KBM-7 (cell line): ENCODE measurements around the gene DCDC2.
"Not testable (repeated sequence)": the region's sequence is repeated elsewhere in the genome, so short reads cannot be mapped to it uniquely, and the experiment has no call there.

Experiments
- DNase-seq: peaks from one replicate; pipeline ENCODE4 v3.0.0-alpha.2; 2015
- in situ Hi-C: fragments of 300-500 bp; cut with MboI; formaldehyde crosslinking; loops from 2 replicates; pipeline ENCODE4 v1.14.3; 2020; ENCODE audit warnings: low sequenced_read_pairs, low pct_unique_long_range_greater_than_20kb, mixed read lengths

DCDC2 gene

DNA sequence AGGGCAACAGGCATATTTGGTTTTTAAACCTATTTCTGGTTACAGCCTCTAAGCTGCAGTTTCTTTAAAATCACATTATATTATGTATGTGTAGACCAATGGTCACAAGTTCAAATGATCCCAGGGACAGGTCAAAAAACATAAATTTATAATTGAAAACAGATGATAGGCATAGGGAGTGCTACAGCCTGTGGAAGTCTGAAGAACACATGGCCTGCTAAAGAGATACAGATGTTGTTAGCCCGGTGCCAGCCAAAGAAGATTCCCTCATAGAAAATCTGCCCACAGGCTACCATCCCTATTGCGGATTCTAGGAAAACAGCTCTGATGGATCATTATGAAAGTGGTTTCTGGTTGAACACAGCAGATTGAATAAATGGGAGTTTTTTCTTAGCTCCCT is 166.5 kb downstream of the DCDC2 start:
- in situ Hi-C loops, result no loop called here
- no peak for DNase-seq

DNA sequence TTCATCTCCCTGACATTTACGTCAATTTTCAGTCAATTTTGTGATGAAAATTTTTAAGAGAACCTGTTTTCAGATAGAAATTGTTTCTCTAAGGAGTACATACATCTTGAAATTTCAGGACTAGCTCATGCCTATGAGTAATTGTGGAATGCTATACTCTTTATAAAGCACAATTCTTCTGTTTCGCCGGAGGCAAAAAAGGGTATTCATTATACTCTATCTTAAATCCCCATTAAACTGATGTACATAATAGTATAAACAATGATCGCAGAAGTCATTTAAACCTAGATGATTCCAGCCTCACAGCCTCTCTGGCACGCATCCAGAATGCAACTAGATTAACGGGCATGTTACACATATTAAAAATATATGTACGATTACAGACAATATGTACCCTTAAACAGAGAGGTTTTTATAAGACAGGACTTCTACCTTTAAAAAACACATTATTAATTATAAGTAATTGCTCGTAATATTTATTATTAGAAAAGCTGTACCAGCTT is 169.2 kb downstream of the DCDC2 start:
- no peak for DNase-seq
- in situ Hi-C loops, result no loop called here

DNA sequence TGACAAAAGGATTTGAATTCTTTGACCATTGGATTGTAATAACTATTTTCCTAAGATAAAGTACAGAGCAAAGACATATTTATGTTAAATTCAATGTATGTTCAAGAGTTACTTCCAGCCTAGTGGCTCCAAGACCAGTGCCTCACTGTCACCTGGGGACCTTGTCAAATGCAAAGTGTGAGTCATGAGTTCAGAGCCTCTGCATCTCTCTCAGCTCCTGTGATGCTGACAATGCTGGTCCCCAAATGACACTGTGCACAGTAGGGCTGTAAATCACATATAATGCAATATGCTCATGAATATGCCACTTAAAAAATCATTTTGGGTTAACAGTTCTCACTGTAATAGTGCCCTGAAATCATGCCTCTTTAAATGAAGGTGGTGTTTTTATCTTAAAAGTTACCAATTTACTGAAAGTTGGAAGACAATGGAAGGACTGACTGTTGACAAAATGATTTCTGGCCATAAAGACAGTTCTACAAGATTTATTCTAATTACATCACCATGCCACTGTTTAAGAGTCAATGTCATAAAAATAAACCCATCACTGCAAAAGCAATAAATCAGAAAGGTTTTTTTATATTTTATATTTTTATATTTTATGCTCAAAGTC is 169.8 kb downstream of the DCDC2 start:
- DNase-seq, result no peak
- in situ Hi-C loops, result no loop called here

DNA sequence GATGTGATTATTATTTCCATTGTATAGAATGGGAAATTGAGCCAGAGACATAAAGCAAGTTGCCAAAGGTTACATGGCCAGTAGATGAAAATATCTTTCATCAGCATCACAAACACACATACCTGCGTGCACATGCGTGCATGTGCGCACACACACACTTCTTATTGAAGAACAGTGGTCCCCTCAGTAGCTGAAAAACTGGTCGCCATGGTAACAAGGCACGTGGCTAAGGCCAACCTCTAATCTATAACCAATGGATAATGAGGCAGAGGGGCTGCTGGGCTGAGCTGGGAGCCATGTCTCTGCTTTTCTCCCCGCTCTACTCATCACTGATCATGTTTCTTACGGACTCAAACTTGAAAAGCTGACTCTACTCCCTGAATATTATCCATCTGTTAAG is 171.5 kb downstream of the DCDC2 start:
- in situ Hi-C loops, result no loop called here
- DNase-seq, result no peak

DNA sequence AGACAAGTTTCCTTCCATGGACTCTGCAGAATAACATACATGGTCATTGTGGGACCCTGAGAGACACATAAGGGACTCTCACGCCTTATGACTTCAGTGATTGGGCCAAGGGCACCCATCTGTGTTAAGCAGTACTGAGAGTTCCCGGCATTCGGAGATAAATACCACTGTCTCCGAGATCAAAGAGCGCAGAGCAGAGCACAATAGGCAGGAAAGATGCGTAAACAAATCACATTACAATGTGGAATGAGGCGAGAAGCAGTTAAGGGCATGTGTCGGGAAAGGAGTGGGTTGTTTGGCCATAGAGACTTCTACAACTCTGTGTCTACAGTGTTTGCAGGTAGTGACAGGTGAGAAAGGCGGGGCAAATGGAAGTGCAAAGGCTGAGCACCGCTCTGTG is 174.3 kb downstream of the DCDC2 start:
- in situ Hi-C loops, result no loop called here
- DNase-seq, result no peak

DNA sequence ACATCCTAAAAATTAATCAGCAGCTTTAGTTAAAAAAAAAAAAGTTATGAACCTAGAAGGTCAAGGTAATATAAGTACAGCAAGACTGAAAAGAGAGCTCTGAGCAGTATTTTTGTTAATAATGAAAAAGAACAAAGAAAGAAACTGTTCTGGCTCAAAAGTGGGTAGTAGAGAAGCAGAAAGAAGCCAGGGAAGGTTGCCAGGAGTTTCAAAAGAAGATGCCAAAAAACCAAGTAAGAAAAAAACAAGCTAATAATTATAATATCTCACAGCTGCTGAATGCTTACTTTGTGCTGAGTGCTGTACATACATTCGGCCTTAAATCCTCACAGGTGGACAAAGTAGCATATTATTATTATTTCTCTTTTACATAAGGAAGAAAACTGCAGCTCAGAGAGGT is 200.0 kb downstream of the DCDC2 start:
- DNase-seq, result no peak
- in situ Hi-C loops, result no loop called here

DNA sequence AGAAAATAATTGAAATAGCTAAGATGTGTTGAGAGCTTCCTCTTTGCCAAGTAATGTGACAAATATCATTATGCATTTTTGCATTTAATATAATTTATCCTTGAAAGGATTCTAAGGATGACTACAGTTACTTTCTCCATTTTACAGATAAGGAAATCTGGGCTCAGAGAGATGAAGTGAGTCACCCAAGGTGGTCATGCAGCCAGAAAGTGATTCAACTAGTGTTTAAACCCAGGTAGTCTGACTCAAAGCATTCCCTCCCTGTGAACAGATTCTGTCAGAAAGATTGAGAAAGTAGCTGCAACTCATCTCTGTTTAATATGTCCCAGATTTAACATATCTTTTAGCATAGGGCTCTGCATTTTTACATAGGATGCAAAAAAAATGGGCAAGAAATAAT is 203.7 kb downstream of the DCDC2 start:
- no peak for DNase-seq
- in situ Hi-C loops, result no loop called here

DNA sequence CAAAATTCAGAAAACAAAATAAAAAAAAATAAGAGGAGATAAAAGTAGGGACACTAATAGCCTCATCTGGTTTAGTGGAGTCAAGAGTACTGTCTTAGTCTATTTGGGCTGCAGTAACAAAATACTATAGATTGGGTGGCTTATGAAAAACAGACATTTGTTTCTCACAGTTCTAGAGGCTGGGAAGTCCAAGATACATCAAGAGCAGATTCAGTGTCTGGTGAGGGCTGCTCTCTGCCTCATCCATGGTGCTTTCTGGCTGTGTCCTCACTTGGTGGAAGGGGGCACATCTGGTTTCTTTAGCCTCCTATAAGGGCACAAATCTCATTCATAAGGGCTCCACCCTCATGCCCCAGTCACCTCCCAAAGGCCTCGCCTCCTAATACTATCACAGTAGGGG is 205.8 kb downstream of the DCDC2 start:
- DNase-seq, result no peak
- in situ Hi-C loops, result no loop called here

DNA sequence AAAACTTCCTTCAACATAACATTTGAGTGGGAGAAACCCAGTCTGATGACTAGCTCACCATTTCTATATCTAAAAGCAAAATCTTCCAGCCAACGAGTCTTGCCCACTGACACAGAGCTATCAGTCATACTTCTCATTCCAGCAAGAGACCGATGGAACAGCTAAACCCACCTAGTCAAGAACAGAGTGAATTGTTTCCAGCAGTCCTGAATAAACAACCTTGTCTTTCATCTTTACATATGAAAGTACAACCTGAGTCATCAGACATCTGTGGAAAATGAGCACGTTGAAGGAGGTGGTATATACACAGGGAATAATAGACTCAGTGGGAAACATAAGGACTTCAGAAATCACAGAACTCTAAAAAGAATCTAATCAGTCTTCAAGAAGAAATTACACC is 208.0 kb downstream of the DCDC2 start:
- no peak for DNase-seq
- in situ Hi-C loops, result no loop called here

DNA sequence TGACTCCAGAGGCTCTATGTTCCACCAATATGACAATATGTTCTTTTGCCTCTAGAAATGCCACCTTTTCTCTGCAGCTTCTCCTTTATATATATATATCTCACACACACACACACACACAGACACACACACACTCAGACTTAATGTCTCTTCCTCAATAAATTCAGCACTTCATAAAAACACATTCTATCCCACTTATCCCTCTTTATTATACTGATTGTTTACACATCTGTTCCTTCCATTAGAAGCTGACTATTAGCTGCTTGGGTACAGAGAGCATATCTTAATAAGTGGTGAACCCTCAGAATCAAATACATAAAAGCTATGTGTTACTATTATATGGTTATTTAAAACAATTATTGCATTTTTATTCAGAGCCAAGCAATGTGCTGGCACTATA is 208.6 kb downstream of the DCDC2 start:
- DNase-seq, result no peak
- in situ Hi-C loops, result no loop called here

DNA sequence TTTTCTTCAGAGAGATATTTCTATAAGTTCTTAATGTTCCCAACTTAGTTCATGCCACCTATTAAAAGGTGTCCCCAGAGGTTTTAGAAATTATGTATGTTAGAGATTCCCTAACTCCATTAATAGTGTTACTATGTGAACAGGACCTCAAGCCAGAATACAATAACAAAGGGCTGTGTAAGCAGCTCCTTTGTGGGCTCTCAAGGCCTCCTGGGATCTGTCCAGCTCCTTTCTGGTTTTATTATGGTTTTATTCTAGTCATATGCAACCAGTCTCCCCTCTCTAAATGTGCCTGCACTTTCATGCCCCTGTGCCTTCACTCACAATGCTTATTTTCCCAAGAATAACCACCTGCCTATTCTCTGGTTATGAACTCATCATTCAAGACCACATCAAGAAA is 209.2 kb downstream of the DCDC2 start:
- no peak for DNase-seq
- in situ Hi-C loops, result no loop called here

DNA sequence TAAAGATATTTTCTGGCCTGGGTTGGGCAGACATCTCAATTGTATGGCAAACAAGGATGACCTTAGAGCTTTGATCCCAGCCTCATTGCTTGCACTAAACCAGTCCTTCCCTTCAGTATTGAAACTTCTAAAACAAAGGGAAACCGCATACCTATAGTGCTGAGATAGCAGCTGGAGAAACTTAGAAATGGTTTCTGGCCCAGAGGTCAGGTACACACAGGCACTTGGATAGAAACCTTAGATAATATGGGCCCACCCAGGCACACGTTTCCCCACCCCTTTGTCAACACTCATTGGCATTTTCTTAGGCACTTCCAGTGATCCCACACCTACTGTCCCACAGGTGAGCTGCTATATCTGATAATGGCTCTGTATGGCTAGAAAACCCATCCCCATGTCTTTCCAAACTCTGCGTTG is 209.7 kb downstream of the DCDC2 start:
- in situ Hi-C loops, result no loop called here
- no peak for DNase-seq

DNA sequence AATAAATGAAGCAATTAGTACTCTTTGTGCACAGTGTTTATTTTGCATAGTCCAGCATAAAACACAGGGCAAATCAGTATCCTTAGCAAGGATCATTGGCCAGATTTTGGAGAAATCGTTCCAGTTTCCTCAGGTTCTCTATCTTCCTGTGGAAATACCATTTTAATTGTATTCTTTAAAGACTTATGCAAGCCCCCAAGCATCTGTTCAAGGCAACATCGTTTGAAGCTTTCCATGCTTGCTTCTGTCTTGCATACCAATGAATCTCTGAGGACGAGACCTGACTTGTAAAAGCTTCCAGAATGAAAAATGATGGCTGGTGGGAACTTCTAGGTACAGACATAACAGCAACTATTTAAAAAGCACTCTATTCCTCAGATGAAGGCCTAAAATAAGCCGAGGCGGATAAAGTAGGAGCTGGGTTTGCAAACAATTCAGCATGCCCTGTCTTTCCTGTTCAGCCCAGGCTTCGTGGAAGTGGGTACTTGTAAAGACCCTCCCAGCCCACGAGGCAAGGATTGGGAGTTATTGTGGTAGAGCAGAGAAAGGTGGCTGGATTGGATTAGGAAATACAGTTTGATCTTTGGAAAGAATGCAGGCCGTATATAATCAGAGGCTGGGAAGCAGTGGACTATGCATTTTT is 210.2 kb downstream of the DCDC2 start:
- no peak for DNase-seq
- in situ Hi-C loops, result no loop called here

DNA sequence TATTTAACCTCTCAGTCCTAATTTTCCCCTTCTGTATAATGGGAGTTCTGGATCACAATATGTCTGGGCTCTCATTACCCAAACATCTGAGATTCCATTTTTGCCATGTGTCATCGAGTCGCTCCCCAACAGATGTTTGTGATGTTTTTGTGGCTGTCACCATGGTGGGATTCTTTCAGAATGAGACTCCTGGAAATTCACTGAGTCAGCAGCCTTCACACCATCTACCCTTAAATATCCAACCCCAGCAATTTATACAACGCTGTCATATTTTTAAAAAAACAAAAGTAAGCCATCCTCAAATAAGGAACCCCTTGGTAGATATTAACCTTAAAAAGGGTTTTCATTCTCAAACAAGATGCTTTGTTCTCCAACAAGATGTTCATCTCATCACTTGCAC is 211.0 kb downstream of the DCDC2 start:
- in situ Hi-C loops, result no loop called here
- DNase-seq, result no peak

DNA sequence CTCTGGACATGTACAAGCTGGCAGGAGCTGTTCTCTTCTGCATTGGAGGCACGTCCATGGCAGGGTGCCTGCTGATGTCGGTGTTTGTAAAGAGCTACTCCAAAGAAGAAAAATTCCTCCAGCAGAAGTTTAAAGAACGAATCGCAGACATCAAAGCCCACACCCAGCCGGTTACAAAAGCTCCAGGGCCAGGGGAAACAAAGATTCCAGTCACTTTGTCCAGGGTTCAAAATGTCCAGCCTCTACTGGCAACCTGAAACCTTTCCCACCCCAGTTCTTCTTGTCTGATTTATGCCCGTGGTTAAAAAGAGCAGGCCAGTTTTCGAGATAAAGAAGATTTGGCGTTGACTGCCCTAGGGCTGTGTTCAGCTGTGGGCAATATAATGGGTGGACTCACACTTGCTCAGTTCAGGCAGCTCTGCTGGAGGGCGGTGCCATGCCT is 212.1 kb downstream of the DCDC2 start:
- in situ Hi-C loops, result no loop called here
- no peak for DNase-seq

DNA sequence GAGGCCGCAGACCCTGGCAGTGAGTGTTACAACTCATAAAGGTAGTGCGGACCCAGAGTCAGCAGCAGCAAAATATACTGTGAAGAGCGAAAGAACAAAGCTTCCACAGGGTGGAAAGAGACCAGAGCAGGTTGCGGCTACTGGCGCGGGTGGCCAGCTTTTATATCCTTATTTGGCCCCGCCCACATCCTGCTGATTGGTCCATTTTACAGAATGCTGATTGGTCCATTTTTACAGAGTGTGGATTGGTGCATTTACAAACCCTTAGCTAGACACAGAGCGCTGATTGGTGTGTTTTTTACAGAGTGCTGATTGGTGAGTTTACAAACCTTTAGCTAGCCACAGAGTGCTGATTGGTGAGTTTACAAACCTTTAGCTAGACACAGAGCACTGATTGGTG is 215.1 kb downstream of the DCDC2 start:
- in situ Hi-C loops, DNase-seq: not testable (repeated sequence)

DNA sequence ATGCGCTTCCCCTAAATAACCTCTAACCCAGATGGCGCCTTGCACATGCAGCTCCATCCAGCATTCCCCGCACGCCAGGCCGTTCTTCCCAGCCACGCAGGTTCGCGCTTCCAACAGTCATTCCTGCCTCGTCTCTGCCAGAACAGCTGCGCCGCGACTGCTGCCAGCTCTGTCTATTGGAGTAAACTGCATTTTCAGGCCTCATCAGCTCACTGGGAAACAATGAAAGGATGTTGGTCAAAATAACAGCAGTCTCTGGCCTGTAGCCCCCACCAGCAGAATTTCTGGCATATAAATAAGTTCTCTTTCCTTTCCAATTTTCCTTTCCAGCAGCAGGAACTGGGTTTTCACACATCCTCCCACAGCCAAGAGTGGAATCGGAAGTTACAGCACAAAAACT is 217.3 kb downstream of the DCDC2 start:
- DNase-seq, result no peak
- in situ Hi-C loops, result no loop called here

DNA sequence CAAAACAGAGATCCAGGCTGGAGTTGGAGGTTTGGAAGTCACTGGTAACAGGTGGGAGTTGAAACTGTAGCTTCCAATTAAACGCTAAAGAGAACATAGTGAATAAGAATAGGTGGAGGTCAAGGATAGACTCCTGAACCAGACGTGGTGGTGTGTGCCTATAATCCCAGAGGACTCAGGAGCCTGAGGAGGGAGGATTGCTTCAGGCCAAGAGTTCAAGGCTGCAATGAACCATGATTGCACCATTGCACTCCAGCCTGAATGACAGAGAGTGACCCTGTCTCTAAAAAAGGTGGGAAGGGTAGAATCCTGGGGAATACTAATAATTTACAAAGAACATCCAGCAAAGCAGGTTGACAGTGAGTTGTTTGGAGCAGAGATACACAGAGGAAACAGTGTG is 218.2 kb downstream of the DCDC2 start:
- no peak for DNase-seq
- in situ Hi-C loops, result no loop called here

DNA sequence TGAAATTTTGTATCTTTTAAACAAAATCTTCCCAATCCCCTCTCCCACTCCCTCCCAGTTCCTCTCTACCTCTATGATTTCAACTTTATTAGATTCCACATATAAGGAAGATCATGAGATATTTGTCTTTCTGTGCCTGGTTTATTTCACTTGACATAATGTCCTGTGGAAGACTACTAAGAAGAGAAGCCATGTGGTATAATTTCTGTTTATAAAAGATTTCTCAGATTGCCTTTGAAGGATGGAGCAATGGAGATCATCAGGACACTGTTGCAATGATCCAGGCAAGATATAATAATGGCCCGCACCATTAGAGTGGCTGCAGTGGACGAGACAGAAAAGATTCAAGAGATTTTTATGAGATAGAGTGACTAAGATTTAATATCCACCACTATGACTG is 218.8 kb downstream of the DCDC2 start:
- in situ Hi-C loops, result no loop called here

DNA sequence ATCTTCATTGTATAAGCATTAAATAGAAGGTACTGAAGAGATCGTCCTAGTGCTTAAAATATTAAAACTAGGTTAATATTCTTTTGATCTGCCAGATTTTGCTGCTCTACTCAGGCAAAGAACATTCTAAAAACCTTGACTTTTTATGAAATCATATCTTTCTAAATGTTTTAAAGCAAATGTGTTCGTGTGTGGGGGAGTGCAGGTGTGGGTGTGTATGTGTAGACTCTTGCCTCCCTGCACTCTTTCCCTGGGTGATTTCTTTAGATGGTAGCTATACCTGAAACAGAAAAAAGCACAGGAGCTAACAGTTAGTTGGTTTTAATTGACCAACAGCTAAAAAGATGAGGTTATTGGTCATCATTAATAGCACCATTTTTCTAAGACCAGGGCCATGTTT is 226.1 kb downstream of the DCDC2 start:
- DNase-seq, result no peak
- in situ Hi-C loops, result no loop called here

More for the DNA sequence above, 218.8 kb downstream of the DCDC2 start:
- DNase-seq, result no peak

DNA sequence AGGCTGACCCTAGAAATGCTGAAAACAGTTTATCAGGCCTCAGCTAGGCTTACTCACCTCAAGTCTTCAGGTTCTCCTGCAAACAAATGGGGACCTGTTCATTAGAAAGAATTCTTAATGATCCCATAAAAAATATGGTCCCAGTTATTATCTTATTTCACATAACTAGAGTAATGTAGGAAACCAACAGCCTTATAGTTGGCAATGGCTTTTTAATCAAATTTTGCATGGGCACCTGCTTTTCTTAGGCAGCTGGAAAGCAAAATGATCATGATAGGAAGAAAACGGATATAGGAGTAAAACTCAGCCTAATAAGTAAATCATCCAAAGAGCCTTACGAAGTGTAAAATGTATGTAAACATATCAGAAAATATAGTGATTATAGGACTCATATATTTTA is 230.5 kb downstream of the DCDC2 start:
- DNase-seq, result no peak
- in situ Hi-C loops, result no loop called here
